H9 (cell line): Measurements from ENCODE around the gene LPP. TPM values are rescaled to one million over a fixed set of nuclear protein-coding genes. Genes with fewer than 3 reads are reported as not detected.

ENCODE experiments used
- DNase-seq: peaks from one replicate; pipeline ENCODE4 v3.0.0-alpha.2; 2017
- H2AFZ ChIP-seq: one replicate; pipeline ENCODE4 v1.6.1; 2013; ENCODE audit warnings: mild to moderate bottlenecking, low read length, control low read depth, moderate library complexity
- H2AK5ac ChIP-seq: 2 replicates; pipeline ENCODE4 v1.6.1; 2013; ENCODE audit warnings: low read length, control low read depth, mixed read lengths; ENCODE audit not compliant: insufficient read length
- H2BK120ac ChIP-seq: one replicate; pipeline ENCODE4 v1.6.1; 2013; ENCODE audit warnings: low read depth, mild to moderate bottlenecking, low read length, control low read depth, inconsistent platforms; ENCODE audit not compliant: poor library complexity, severe bottlenecking
- H2BK12ac ChIP-seq: 2 replicates; pipeline ENCODE4 v1.6.1; 2013; ENCODE audit warnings: low read length, control low read depth, mixed read lengths, low read depth; ENCODE audit not compliant: insufficient read length
- H2BK15ac ChIP-seq: 2 replicates; pipeline ENCODE4 v1.6.1; 2013; ENCODE audit warnings: low read depth, low read length, control low read depth
- H2BK20ac ChIP-seq: one replicate; pipeline ENCODE4 v1.6.1; 2013; ENCODE audit warnings: low read depth, mild to moderate bottlenecking, low read length, control low read depth, inconsistent platforms; ENCODE audit not compliant: poor library complexity, severe bottlenecking
- H2BK5ac ChIP-seq: 2 replicates; pipeline ENCODE4 v1.6.1; 2013; ENCODE audit warnings: low read length, control low read depth, mixed read lengths; ENCODE audit not compliant: insufficient read length
- H3K14ac ChIP-seq: 2 replicates; pipeline ENCODE4 v1.6.1; 2013; ENCODE audit warnings: low read length, control low read depth; ENCODE audit not compliant: insufficient read depth
- H3K18ac ChIP-seq: 2 replicates; pipeline ENCODE4 v1.6.1; 2013; ENCODE audit warnings: low read depth, mild to moderate bottlenecking, mixed read lengths, low read length, control low read depth; ENCODE audit not compliant: insufficient read length
- H3K23ac ChIP-seq: 2 replicates; pipeline ENCODE4 v1.6.1; 2013; ENCODE audit warnings: low read length, control low read depth, mixed read lengths, low read depth; ENCODE audit not compliant: insufficient read length
- H3K23me2 ChIP-seq: 2 replicates; pipeline ENCODE4 v1.6.1; 2013; ENCODE audit warnings: low read depth, mild to moderate bottlenecking, mixed read lengths, low read length, control low read depth; ENCODE audit not compliant: insufficient read length, poor library complexity, severe bottlenecking
- H3K27ac ChIP-seq: 2 replicates; pipeline ENCODE4 v1.5.1; 2013; ENCODE audit warnings: low read length, control low read depth, mixed read lengths, low read depth; ENCODE audit not compliant: insufficient read length
- H3K27me3 ChIP-seq: 2 replicates; pipeline ENCODE4 v1.6.1; 2013; ENCODE audit warnings: low read length, control low read depth, inconsistent platforms; ENCODE audit not compliant: insufficient read depth
- H3K4ac ChIP-seq: 2 replicates; pipeline ENCODE4 v1.6.1; 2013; ENCODE audit warnings: low read depth, mild to moderate bottlenecking, control low read depth, inconsistent platforms, low read length, moderate library complexity
- H3K4me1 ChIP-seq: 2 replicates; pipeline ENCODE4 v1.6.1; 2013; ENCODE audit warnings: low read length, control low read depth, inconsistent platforms; ENCODE audit not compliant: insufficient read depth
- H3K4me2 ChIP-seq: 2 replicates; pipeline ENCODE4 v1.6.1; 2013; ENCODE audit warnings: low read length, control low read depth, mixed read lengths; ENCODE audit not compliant: insufficient read length, insufficient read depth
- H3K56ac ChIP-seq: 2 replicates; pipeline ENCODE4 v1.6.1; 2013; ENCODE audit warnings: low read depth, mild to moderate bottlenecking, mixed read lengths, low read length, control low read depth; ENCODE audit not compliant: insufficient read length
- H3K79me1 ChIP-seq: 2 replicates; pipeline ENCODE4 v1.6.1; 2013; ENCODE audit warnings: low read depth, mild to moderate bottlenecking, moderate library complexity, low read length, control low read depth, inconsistent platforms; ENCODE audit not compliant: insufficient read depth, poor library complexity, severe bottlenecking
- H3K79me2 ChIP-seq: 2 replicates; pipeline ENCODE4 v1.6.1; 2013; ENCODE audit warnings: low read length, control low read depth, inconsistent platforms; ENCODE audit not compliant: insufficient read depth
- H3K9ac ChIP-seq: 2 replicates; pipeline ENCODE4 v1.6.1; 2013; ENCODE audit warnings: low read length, control low read depth, mixed read lengths; ENCODE audit not compliant: insufficient read length; ENCODE audit errors: extremely low read depth
- H3K9me3 ChIP-seq: one replicate; pipeline ENCODE4 v1.6.1; 2013; ENCODE audit warnings: low read depth, low read length, inconsistent platforms; ENCODE audit not compliant: control insufficient read depth
- H3T11ph ChIP-seq: one replicate; pipeline ENCODE4 v1.6.1; 2013; ENCODE audit warnings: mild to moderate bottlenecking, low read length, control low read depth, inconsistent platforms
- H4K20me1 ChIP-seq: one replicate; pipeline ENCODE4 v1.6.1; 2013; ENCODE audit not compliant: control insufficient read depth, insufficient read length, insufficient read depth
- H4K5ac ChIP-seq: 2 replicates; pipeline ENCODE4 v1.6.1; 2013; ENCODE audit warnings: low read depth, mild to moderate bottlenecking, mixed read lengths, low read length, control low read depth; ENCODE audit not compliant: insufficient read length
- H4K8ac ChIP-seq: replicated peaks from 2 replicates; pipeline ENCODE4 v1.6.1; 2013; ENCODE audit warnings: low read length, control low read depth, mixed read lengths, low read depth; ENCODE audit not compliant: insufficient read length
- H4K91ac ChIP-seq: 2 replicates; pipeline ENCODE4 v1.6.1; 2013; ENCODE audit warnings: low read depth, mild to moderate bottlenecking, moderate library complexity, mixed read lengths, low read length, control low read depth; ENCODE audit not compliant: insufficient read length
- H3K27ac Mint-ChIP-seq, 3 experiments: 2 replicates in 2 of 3; 3 replicates in 1 of 3; pipeline ENCODE4 v1.8.0; 2020 to 2021; ENCODE audit warnings: mixed read lengths in 3 of 3, mild to moderate bottlenecking in 1 of 3, moderate library complexity in 1 of 3
- H3K27me3 Mint-ChIP-seq: 2 replicates; pipeline ENCODE4 v1.8.0; 2021; ENCODE audit warnings: low read depth, mild to moderate bottlenecking, moderate library complexity, mixed read lengths
- H3K36me3 Mint-ChIP-seq, 3 experiments: 2 replicates in 2 of 3; 3 replicates in 1 of 3; pipeline ENCODE4 v1.8.0; 2020 to 2021; ENCODE audit warnings: low read depth in 3 of 3, mixed read lengths in 3 of 3; ENCODE audit not compliant: insufficient read depth in 1 of 3
- H3K4me1 Mint-ChIP-seq, 2 experiments: 2 replicates each; pipeline ENCODE4 v1.8.0; 2020; ENCODE audit warnings: mixed read lengths in 2 of 2
- H3K4me3 Mint-ChIP-seq, 2 experiments: 2 replicates in 1 of 2; 3 replicates in 1 of 2; pipeline ENCODE4 v1.8.0; 2020 to 2021; ENCODE audit warnings: mild to moderate bottlenecking in 2 of 2, mixed read lengths in 2 of 2, moderate library complexity in 1 of 2
- H3K9me3 Mint-ChIP-seq, 2 experiments: 2 replicates in 1 of 2; 3 replicates in 1 of 2; pipeline ENCODE4 v1.8.0; 2020; ENCODE audit warnings: mild to moderate bottlenecking in 2 of 2, mixed read lengths in 2 of 2, moderate library complexity in 1 of 2
- CTCF ChIP-seq: fragments of 200-600 bp; sonication (generic); conservative IDR thresholded peaks from 3 replicates; pipeline ENCODE4 v1.8.0; 2021; ENCODE audit warnings: antibody characterized with exemption, mild to moderate bottlenecking
- WGBS: extraction: QIAGEN DNeasy Blood & Tissue Kit; methylation state at CpG from one replicate; pipeline ENCODE4 v1.1.7; 2013; ENCODE audit warnings: missing lambda C conversion rate, low lambda C conversion rate, mixed read lengths; ENCODE audit not compliant: insufficient read length; ENCODE audit errors: extremely low coverage; 5-methylcytosine and 5-hydroxymethylcytosine counted together
- total RNA-seq: library from RNA; stranded (reverse); gene quantifications from 2 replicates; pipeline ENCODE4 v1.2.1, GENCODE V29; 2021

Gene LPP
- total RNA-seq, 1 experiment from 2014 or later, result 64.6 TPM

- H3K23me2 ChIP-seq, result no peaks in the 10 kb centered on the region
- no peaks in the 10 kb centered on the region for H4K20me1 ChIP-seq
- H3K79me1 ChIP-seq, result no peaks in the 10 kb centered on the region
- no peak overlapping the region for H3K9ac ChIP-seq
- H3K18ac ChIP-seq, result no peak overlapping the region
- no peaks in the 10 kb centered on the region for H3K79me2 ChIP-seq
- H3K23ac ChIP-seq, result no peak overlapping the region
- H3K4ac ChIP-seq, result no peak overlapping the region
- H4K91ac ChIP-seq, result no peak overlapping the region
- Mint-ChIP-seq H3K9me3 (no peaks in the 10 kb centered on the region), H3K27ac (no peak overlapping the region), H3K27me3 (no peaks in the 10 kb centered on the region), H3K4me1 (no peaks in the 10 kb centered on the region), H3K36me3 (no peaks in the 10 kb centered on the region), H3K4me3 (no peak overlapping the region)
- H4K5ac ChIP-seq, result no peak overlapping the region
- no peaks in the 10 kb centered on the region for H3K9me3 ChIP-seq
- no peak overlapping the region for H3K27ac ChIP-seq
- H2BK12ac ChIP-seq, result no peak overlapping the region
- no peak overlapping the region for H3K4me2 ChIP-seq
- no peak for DNase-seq
- H2AK5ac ChIP-seq, result no peak overlapping the region
- no peaks in the 10 kb centered on the region for H3K27me3 ChIP-seq
- no peak overlapping the region for H2BK5ac ChIP-seq
- H3T11ph ChIP-seq, result no peak overlapping the region
- H2BK20ac ChIP-seq, result no peak overlapping the region
- no peak for TF ChIP-seq CTCF
- no peak overlapping the region for H2AFZ ChIP-seq
- H2BK15ac ChIP-seq, result no peak overlapping the region
- WGBS, result no CpG with 5 or more reads among the region's 1 CpG
- H3K14ac ChIP-seq, result no peak overlapping the region
- H2BK120ac ChIP-seq, result no peak overlapping the region
- no peak overlapping the region for H3K56ac ChIP-seq
- no peaks in the 10 kb centered on the region for H3K4me1 ChIP-seq
- H4K8ac ChIP-seq, result no peak overlapping the region
Observed at GRCh38 chr3:188706599-188706998, 552.6 kb downstream of the LPP start.
